Glutamatergic neuron (in vitro differentiated cells): ENCODE data around the gene ALX4. TPM values are rescaled to one million over a fixed set of nuclear protein-coding genes. Genes with fewer than 3 reads are reported as not detected.

Experiments
- DNase-seq: peaks from one replicate; pipeline ENCODE4 v3.0.0; 2022
- H3K27ac Mint-ChIP-seq: one replicate; pipeline ENCODE4 v1.8.0; 2020; ENCODE audit warnings: mild to moderate bottlenecking, mixed read lengths, inconsistent platforms; ENCODE audit not compliant: unreplicated experiment
- H3K27me3 Mint-ChIP-seq: one replicate; pipeline ENCODE4 v1.8.0; 2020; ENCODE audit warnings: mild to moderate bottlenecking, moderate library complexity, mixed read lengths, inconsistent platforms; ENCODE audit not compliant: unreplicated experiment
- H3K36me3 Mint-ChIP-seq: one replicate; pipeline ENCODE4 v1.8.0; 2020; ENCODE audit warnings: mild to moderate bottlenecking, mixed read lengths, inconsistent platforms; ENCODE audit not compliant: unreplicated experiment
- H3K4me1 Mint-ChIP-seq: one replicate; pipeline ENCODE4 v1.8.0; 2020; ENCODE audit warnings: mild to moderate bottlenecking, low read depth, mixed read lengths, inconsistent platforms; ENCODE audit not compliant: unreplicated experiment
- H3K4me3 Mint-ChIP-seq: one replicate; pipeline ENCODE4 v1.8.0; 2020; ENCODE audit warnings: mild to moderate bottlenecking, mixed read lengths, inconsistent platforms; ENCODE audit not compliant: unreplicated experiment
- H3K9me3 Mint-ChIP-seq: one replicate; pipeline ENCODE4 v1.8.0; 2020; ENCODE audit warnings: mild to moderate bottlenecking, moderate library complexity, mixed read lengths, inconsistent platforms; ENCODE audit not compliant: unreplicated experiment
- CTCF ChIP-seq: fragments of 200-600 bp; sonication (generic); IDR thresholded peaks from one replicate; pipeline ENCODE4 v1.5.0; 2021; ENCODE audit not compliant: partially characterized antibody, unreplicated experiment
- total RNA-seq: library from RNA; stranded (reverse); fragmentation: NEBNext Ultra II Directional; extraction: Animal tissue kit (Norgen Biotek cat#: 25700); gene quantifications from one replicate; pipeline ENCODE4 v1.2.1, GENCODE V29; 2021; ENCODE audit not compliant: unreplicated experiment

The ALX4 gene
- total RNA-seq, 1 donor from 2014 or later, result not detected

GRCh38 chr11:44264761-44265160 lies 45.2 kb downstream of the ALX4 start:
- no peak for TF ChIP-seq CTCF
- no peaks in the 10 kb centered on the region for H3K4me1 Mint-ChIP-seq

GRCh38 chr11:44264438-44264749 lies 45.5 kb downstream of the ALX4 start:
- H3K27ac Mint-ChIP-seq, result no peak overlapping the region
- TF ChIP-seq CTCF, result no peak
- H3K9me3 Mint-ChIP-seq, result no peaks in the 10 kb centered on the region

More at GRCh38 chr11:44264761-44265160, 45.2 kb downstream of the ALX4 start:
- H3K27me3 Mint-ChIP-seq, result peaks cover 7% of the 10 kb centered on the region
- H3K4me3 Mint-ChIP-seq, result no peak overlapping the region
- peaks cover 4% of the 10 kb centered on the region for H3K36me3 Mint-ChIP-seq
- no peak overlapping the region for H3K27ac Mint-ChIP-seq
- DNase-seq, result no peak
- no peaks in the 10 kb centered on the region for H3K9me3 Mint-ChIP-seq

GRCh38 chr11:44263738-44264437 lies 46.1 kb downstream of the ALX4 start:
- Mint-ChIP-seq H3K4me1 (no peaks in the 10 kb centered on the region), H3K27ac (no peak overlapping the region), H3K36me3 (peaks cover 4% of the 10 kb centered on the region), H3K27me3 (peaks cover 7% of the 10 kb centered on the region), H3K4me3 (no peak overlapping the region), H3K9me3 (no peaks in the 10 kb centered on the region)
- no peak for DNase-seq
- no peak for TF ChIP-seq CTCF

More at GRCh38 chr11:44264438-44264749, 45.5 kb downstream of the ALX4 start:
- no peak overlapping the region for H3K4me3 Mint-ChIP-seq
- H3K27me3 Mint-ChIP-seq, result peaks cover 7% of the 10 kb centered on the region
- H3K4me1 Mint-ChIP-seq, result no peaks in the 10 kb centered on the region
- no peak for DNase-seq
- H3K36me3 Mint-ChIP-seq, result peaks cover 4% of the 10 kb centered on the region

GRCh38 chr11:44261800-44262591 lies 47.9 kb downstream of the ALX4 start:
- no peak overlapping the region for H3K27ac Mint-ChIP-seq
- no peak for TF ChIP-seq CTCF
- no peaks in the 10 kb centered on the region for H3K9me3 Mint-ChIP-seq
- no peak overlapping the region for H3K4me3 Mint-ChIP-seq
- no peak for DNase-seq
- no peaks in the 10 kb centered on the region for H3K4me1 Mint-ChIP-seq
- peaks cover 5% of the 10 kb centered on the region for H3K27me3 Mint-ChIP-seq
- H3K36me3 Mint-ChIP-seq, result no peaks in the 10 kb centered on the region

GRCh38 chr11:44260081-44260480 lies 49.9 kb downstream of the ALX4 start:
- no peak for DNase-seq
- H3K4me1 Mint-ChIP-seq, result no peaks in the 10 kb centered on the region
- no peak overlapping the region for H3K4me3 Mint-ChIP-seq
- no peaks in the 10 kb centered on the region for H3K27me3 Mint-ChIP-seq
- no peak for TF ChIP-seq CTCF
- no peaks in the 10 kb centered on the region for H3K36me3 Mint-ChIP-seq
- H3K9me3 Mint-ChIP-seq, result no peaks in the 10 kb centered on the region
- no peak overlapping the region for H3K27ac Mint-ChIP-seq
